ENCODE measurements around the gene FCHO2.
A peak's percentile ranks its signal among the peaks of the same experiment; 100 is the strongest.

Gene FCHO2

DNA sequence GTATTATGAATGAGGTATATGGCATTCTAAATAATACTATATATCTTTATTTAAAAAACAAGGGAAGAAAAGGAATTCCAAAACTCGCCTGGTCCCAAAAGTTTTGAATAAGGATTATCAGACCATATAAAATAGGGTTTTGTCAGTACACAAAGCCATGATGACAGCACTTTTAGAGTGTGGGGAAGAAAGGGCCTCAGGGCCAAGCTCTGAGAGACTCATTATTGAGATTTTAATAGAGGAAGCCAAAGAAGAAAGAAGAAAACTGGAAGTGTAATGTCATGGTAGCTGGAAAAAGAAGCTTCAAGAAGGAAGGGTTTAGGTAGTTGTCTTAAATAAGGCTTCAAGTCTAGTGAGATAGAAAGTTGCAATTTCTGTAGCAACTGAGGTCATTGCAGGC, 53.0 kb downstream of the FCHO2 start:
- TF ChIP-seq FOXM1 (IDR thresholded peaks at IDR 0.05; ENCODE audit: borderline replicate concordance, low read depth) = no peak
- no peak for TF ChIP-seq CREB1 (IDR thresholded peaks at IDR 0.05; ENCODE audit: low read depth)
- no peak for TF ChIP-seq RAD21 (IDR thresholded peaks at IDR 0.05; ENCODE audit: low read depth)
- no peak for TF ChIP-seq YY1 (IDR thresholded peaks at IDR 0.05; ENCODE audit: low read depth)
- no peak for TF ChIP-seq TEAD4 (IDR thresholded peaks at IDR 0.05)
- no peak for TF ChIP-seq EGR1 (IDR thresholded peaks at IDR 0.05)
- TF ChIP-seq, protein P1, sequence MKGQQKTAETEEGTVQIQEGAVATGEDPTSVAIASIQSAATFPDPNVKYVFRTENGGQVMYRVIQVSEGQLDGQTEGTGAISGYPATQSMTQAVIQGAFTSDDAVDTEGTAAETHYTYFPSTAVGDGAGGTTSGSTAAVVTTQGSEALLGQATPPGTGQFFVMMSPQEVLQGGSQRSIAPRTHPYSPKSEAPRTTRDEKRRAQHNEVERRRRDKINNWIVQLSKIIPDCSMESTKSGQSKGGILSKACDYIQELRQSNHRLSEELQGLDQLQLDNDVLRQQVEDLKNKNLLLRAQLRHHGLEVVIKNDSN (IDR thresholded peaks at IDR 0.05) = no peak
- TF ChIP-seq NFIC (IDR thresholded peaks at IDR 0.05) = no peak
- no peak for TF ChIP-seq EP300 (IDR thresholded peaks at IDR 0.05; ENCODE audit: borderline replicate concordance)
- TF ChIP-seq ZBTB7A (IDR thresholded peaks at IDR 0.05; ENCODE audit: low read depth) = no peak
- TF ChIP-seq, protein P2, sequence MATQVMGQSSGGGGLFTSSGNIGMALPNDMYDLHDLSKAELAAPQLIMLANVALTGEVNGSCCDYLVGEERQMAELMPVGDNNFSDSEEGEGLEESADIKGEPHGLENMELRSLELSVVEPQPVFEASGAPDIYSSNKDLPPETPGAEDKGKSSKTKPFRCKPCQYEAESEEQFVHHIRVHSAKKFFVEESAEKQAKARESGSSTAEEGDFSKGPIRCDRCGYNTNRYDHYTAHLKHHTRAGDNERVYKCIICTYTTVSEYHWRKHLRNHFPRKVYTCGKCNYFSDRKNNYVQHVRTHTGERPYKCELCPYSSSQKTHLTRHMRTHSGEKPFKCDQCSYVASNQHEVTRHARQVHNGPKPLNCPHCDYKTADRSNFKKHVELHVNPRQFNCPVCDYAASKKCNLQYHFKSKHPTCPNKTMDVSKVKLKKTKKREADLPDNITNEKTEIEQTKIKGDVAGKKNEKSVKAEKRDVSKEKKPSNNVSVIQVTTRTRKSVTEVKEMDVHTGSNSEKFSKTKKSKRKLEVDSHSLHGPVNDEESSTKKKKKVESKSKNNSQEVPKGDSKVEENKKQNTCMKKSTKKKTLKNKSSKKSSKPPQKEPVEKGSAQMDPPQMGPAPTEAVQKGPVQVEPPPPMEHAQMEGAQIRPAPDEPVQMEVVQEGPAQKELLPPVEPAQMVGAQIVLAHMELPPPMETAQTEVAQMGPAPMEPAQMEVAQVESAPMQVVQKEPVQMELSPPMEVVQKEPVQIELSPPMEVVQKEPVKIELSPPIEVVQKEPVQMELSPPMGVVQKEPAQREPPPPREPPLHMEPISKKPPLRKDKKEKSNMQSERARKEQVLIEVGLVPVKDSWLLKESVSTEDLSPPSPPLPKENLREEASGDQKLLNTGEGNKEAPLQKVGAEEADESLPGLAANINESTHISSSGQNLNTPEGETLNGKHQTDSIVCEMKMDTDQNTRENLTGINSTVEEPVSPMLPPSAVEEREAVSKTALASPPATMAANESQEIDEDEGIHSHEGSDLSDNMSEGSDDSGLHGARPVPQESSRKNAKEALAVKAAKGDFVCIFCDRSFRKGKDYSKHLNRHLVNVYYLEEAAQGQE (IDR thresholded peaks at IDR 0.05; ENCODE audit: low read depth) = no peak
- TF ChIP-seq CEBPB (IDR thresholded peaks at IDR 0.05) = no peak
- TF ChIP-seq TAF1 (IDR thresholded peaks at IDR 0.05; ENCODE audit: low read depth) = no peak
- TF ChIP-seq, protein P3, sequence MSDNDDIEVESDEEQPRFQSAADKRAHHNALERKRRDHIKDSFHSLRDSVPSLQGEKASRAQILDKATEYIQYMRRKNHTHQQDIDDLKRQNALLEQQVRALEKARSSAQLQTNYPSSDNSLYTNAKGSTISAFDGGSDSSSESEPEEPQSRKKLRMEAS (IDR thresholded peaks at IDR 0.05) = no peak
- TF ChIP-seq TCF12 (IDR thresholded peaks at IDR 0.05; ENCODE audit: low read depth) = no peak

DNA sequence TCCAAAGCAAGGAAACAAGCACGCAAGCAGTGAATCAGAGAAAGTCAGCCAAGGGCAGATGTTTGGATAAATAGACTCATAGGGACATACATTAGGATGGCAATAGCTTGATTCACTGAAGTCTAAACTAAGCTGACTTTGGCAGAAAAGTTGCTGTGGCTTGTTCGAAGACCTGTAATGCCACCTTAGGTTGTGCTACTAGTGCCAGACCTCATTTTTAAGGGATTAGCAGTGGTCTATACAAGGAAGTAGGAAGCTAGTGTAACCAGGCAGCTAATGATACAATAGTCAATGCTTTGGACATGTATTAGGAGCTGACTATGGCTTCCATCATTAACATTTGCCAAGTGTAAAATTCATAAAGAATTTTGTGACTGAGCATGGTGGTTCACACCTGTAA, 63.1 kb downstream of the FCHO2 start:
- TF ChIP-seq, protein P1 (IDR thresholded peaks at IDR 0.05) = no peak
- TF ChIP-seq TAF1 (IDR thresholded peaks at IDR 0.05; ENCODE audit: low read depth) = no peak
- TF ChIP-seq EP300 (IDR thresholded peaks at IDR 0.05; ENCODE audit: borderline replicate concordance) = no peak
- TF ChIP-seq ZBTB7A (IDR thresholded peaks at IDR 0.05; ENCODE audit: low read depth) = no peak
- TF ChIP-seq CEBPB (IDR thresholded peaks at IDR 0.05) = no peak
- no peak for TF ChIP-seq TEAD4 (IDR thresholded peaks at IDR 0.05)
- TF ChIP-seq FOXM1 (IDR thresholded peaks at IDR 0.05; ENCODE audit: borderline replicate concordance, low read depth) = no peak
- TF ChIP-seq, protein P2 (IDR thresholded peaks at IDR 0.05; ENCODE audit: low read depth) = no peak

- TF ChIP-seq, protein P2 (IDR thresholded peaks at IDR 0.05; ENCODE audit: low read depth) = no peak
- TF ChIP-seq, protein P3 (IDR thresholded peaks at IDR 0.05) = no peak
- TF ChIP-seq TCF12 (IDR thresholded peaks at IDR 0.05; ENCODE audit: low read depth) (no peak), EGR1 (IDR thresholded peaks at IDR 0.05) (no peak), FOXM1 (IDR thresholded peaks at IDR 0.05; ENCODE audit: borderline replicate concordance, low read depth) (no peak), NFIC (IDR thresholded peaks at IDR 0.05) (no peak), ZBTB7A (IDR thresholded peaks at IDR 0.05; ENCODE audit: low read depth) (no peak), RAD21 (IDR thresholded peaks at IDR 0.05; ENCODE audit: low read depth) (no peak), TAF1 (IDR thresholded peaks at IDR 0.05; ENCODE audit: low read depth) (no peak)
- TF ChIP-seq, protein P1 (IDR thresholded peaks at IDR 0.05) = no peak
Observed at GRCh38 chr5:73019766-73020165, 63.9 kb downstream of the FCHO2 start.

DNA sequence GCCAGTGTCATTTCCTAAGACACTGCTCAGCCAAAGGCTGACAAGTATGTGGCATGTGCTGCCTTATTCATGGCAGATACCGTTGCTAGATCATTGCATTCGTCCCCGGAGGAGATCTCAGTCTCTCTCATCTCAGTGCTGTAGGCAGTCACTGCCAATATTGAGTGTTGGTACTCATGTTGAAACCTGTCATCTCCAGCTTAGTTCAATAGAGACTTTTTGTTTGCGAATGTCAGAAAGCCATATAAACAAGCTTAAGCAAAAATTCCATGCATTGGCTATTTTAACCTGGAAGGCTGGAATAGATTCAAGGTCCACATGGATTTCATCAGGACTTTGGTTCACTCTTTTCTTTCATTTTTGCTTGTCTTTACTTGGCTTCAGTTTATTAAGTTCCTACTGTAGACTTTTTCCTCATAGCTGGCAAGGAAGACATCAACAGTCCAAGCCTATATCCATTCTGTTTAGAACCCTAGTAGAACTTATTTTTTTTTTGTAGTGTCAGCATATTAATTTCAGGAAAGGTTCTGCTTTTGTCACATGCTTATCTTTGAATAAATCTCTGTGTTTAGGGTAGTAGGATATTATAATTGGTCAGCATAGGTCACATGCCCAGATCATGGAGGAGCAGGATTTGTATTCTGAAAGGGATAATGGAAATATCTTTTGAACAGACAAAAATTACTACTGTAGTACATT, 66.8 kb downstream of the FCHO2 start:
- TF ChIP-seq TEAD4 (IDR thresholded peaks at IDR 0.05) = no peak
- TF ChIP-seq, protein P1 (IDR thresholded peaks at IDR 0.05) = peak; percentile 43

Measured in Ishikawa (cell line).